A549 (cell line): ENCODE results near the gene PRLR. TPM values are rescaled to one million over a fixed set of nuclear protein-coding genes. Genes with fewer than 3 reads are reported as not detected.

Experiments
- ATAC-seq, 2 experiments: fragments of 200-7000 bp in 1 of 2; fragments of >200 bp in 1 of 2; cut with Nextera tagmentation in 1 of 2; cut with Tn5 transposase in 1 of 2; 3 replicates each; pipeline versions ENCODE4 v1.8.0 to v1.9.1; 2018 to 2020; ENCODE audit warnings: mild to moderate bottlenecking in 1 of 2, moderate library complexity in 1 of 2
- CTCF ChIA-PET: fragments of 300-600 bp; sonication (Branson Sonifier 250); formaldehyde crosslinking; extraction: SDS; loops from one replicate; lab custom pipeline; 2021; ENCODE audit warnings: antibody characterized with exemption, inconsistent platforms; lab: Yijun Ruan, JAX
- POLR2A ChIA-PET: fragments of 350-600 bp; formaldehyde crosslinking; extraction: SDS; loops from one replicate; lab custom pipeline; 2021; ENCODE audit warnings: antibody characterized with exemption, inconsistent platforms; lab: Yijun Ruan, JAX
- DNase-seq, 2 experiments: peaks; one replicate each; pipeline versions ENCODE4 v3.0.0 to v3.0.0-alpha.2; 2011 to 2016; ENCODE audit warnings: low read depth in 1 of 2, low spot score in 1 of 2
- FAIRE-seq: peaks from 2 replicates; lab custom pipeline; 2011; peaks lifted over from hg19 to GRCh38; lab: Jason Lieb, UNC
- H3K27ac ChIP-seq, 2 experiments: fragments of >200 bp; sonication (Bioruptor Twin); formaldehyde crosslinking; 3 replicates each; pipeline ENCODE4 v1.5.1; 2016 to 2017
- H3K4me1 ChIP-seq: fragments of >200 bp; sonication (Bioruptor Twin); formaldehyde crosslinking; 3 replicates; pipeline ENCODE4 v1.6.1; 2016
- H3K4me2 ChIP-seq: fragments of >200 bp; sonication (Bioruptor Twin); formaldehyde crosslinking; 3 replicates; pipeline ENCODE4 v1.6.1; 2016
- H3K4me3 ChIP-seq: fragments of >200 bp; sonication (Bioruptor Twin); formaldehyde crosslinking; 3 replicates; pipeline ENCODE4 v1.5.1; 2016
- H3K9me3 ChIP-seq: fragments of >200 bp; sonication (Bioruptor Twin); formaldehyde crosslinking; 3 replicates; pipeline ENCODE4 v1.6.1; 2016
- BHLHE40 ChIP-seq: IDR thresholded peaks from 2 replicates; pipeline ENCODE4 v1.6.1; 2012; ENCODE audit warnings: low read depth, low read length, inconsistent platforms
- EHF ChIP-seq: fragments of 250-450 bp; sonication (Bioruptor Pico); IDR thresholded peaks from 2 replicates; pipeline ENCODE4 v1.5.0; 2020; ENCODE audit warnings: mild to moderate bottlenecking
- EP300 ChIP-seq, 2 experiments: fragments of >200 bp; sonication (Bioruptor Twin); formaldehyde crosslinking; IDR thresholded peaks; 2 replicates in 1 of 2; 3 replicates in 1 of 2; pipeline ENCODE4 v1.6.1; 2016 to 2017
- FOSB ChIP-seq: fragments of 250-450 bp; sonication (Bioruptor Pico); IDR thresholded peaks from 2 replicates; pipeline ENCODE4 v1.5.0; 2020; ENCODE audit warnings: mild to moderate bottlenecking, moderate library complexity
- FOSL2 ChIP-seq, 2 experiments: fragments of 450-650 bp in 1 of 2; fragments of >200 bp in 1 of 2; sonication (Bioruptor Twin) in 1 of 2; formaldehyde crosslinking; IDR thresholded peaks; 2 replicates each; pipeline versions ENCODE4 v1.5.0 to v1.6.1; 2016 to 2020; ENCODE audit warnings: mild to moderate bottlenecking in 1 of 2, moderate library complexity in 1 of 2
- FOXS1 ChIP-seq: fragments of 250-450 bp; sonication (Bioruptor Pico); IDR thresholded peaks from 2 replicates; pipeline ENCODE4 v1.5.0; 2020; ENCODE audit warnings: mild to moderate bottlenecking, moderate library complexity
- HDAC2 ChIP-seq: fragments of 200-600 bp; sonication (generic); IDR thresholded peaks from 2 replicates; pipeline ENCODE4 v1.6.1; 2016
- HOXB5 ChIP-seq: fragments of 250-450 bp; sonication (Bioruptor Pico); IDR thresholded peaks from 2 replicates; pipeline ENCODE4 v1.5.0; 2020; ENCODE audit warnings: mild to moderate bottlenecking, moderate library complexity
- JUNB ChIP-seq: fragments of >200 bp; sonication (Bioruptor Twin); formaldehyde crosslinking; IDR thresholded peaks from 2 replicates; pipeline ENCODE4 v1.6.1; 2016
- KDM1A ChIP-seq: fragments of 200-600 bp; sonication (generic); IDR thresholded peaks from 2 replicates; pipeline ENCODE4 v1.6.1; 2016; ENCODE audit warnings: low read depth, mild to moderate bottlenecking
- KDM5A ChIP-seq: fragments of 200-600 bp; sonication (generic); IDR thresholded peaks from 2 replicates; pipeline ENCODE4 v1.6.1; 2016; ENCODE audit warnings: antibody characterized with exemption, mild to moderate bottlenecking
- NR3C1 ChIP-seq: fragments of >200 bp; sonication (Bioruptor Twin); formaldehyde crosslinking; IDR thresholded peaks from 3 replicates; pipeline ENCODE4 v1.6.1; 2017
- POLR2AphosphoS2 ChIP-seq: conservative IDR thresholded peaks from 2 replicates; pipeline ENCODE4 v1.6.1; 2012; ENCODE audit warnings: low read length, improper control_type of control experiment, inconsistent platforms
- RFX5 ChIP-seq: fragments of 450-650 bp; IDR thresholded peaks from 2 replicates; pipeline ENCODE4 v1.7.1; 2014; ENCODE audit warnings: antibody characterized with exemption, mild to moderate bottlenecking, moderate library complexity
- RNF2 ChIP-seq: fragments of 200-600 bp; sonication (generic); IDR thresholded peaks from 2 replicates; pipeline ENCODE4 v1.6.1; 2016; ENCODE audit warnings: low read depth, mild to moderate bottlenecking, antibody characterized with exemption, moderate library complexity, borderline replicate concordance
- TP53 ChIP-seq: fragments of 250-450 bp; sonication (Bioruptor Pico); IDR thresholded peaks from 2 replicates; pipeline ENCODE4 v1.5.0; 2021; ENCODE audit warnings: mild to moderate bottlenecking, moderate library complexity
- ZFP36 ChIP-seq: fragments of 450-650 bp; IDR thresholded peaks from 2 replicates; pipeline ENCODE4 v1.6.1; 2014; ENCODE audit warnings: borderline replicate concordance; ENCODE audit not compliant: partially characterized antibody
- ZSCAN20 ChIP-seq: fragments of 250-450 bp; sonication (Bioruptor Pico); IDR thresholded peaks from 2 replicates; pipeline ENCODE4 v1.8.0; 2022; ENCODE audit warnings: mild to moderate bottlenecking, moderate library complexity
- WGBS: methylation state at CpG from one replicate; pipeline ENCODE4 v1.1.6; 2017; ENCODE audit errors: missing lambda C conversion rate; 5-methylcytosine and 5-hydroxymethylcytosine counted together
- polyA plus RNA-seq, 4 experiments: library from polyadenylated mRNA; depleted of rRNA in 3 of 4; stranded (reverse); fragments of >200 nt; fragmentation: RNase III in 1 of 4; extraction: RNeasy Plus Mini Kit Qiagen cat#74134 plus additional on column Dnase treatment in 1 of 4; gene quantifications; 2 replicates in 3 of 4; 3 replicates in 1 of 4; pipeline ENCODE4 v1.2.3, GENCODE V29; 2011 to 2017
- TF ChIP-seq, protein P1 (sequence below): fragments of 150-350 bp; IDR thresholded peaks from 2 replicates; pipeline ENCODE4 v1.6.1; 2014; ENCODE audit warnings: low read depth, mild to moderate bottlenecking, low read length
- TF ChIP-seq, protein P2 (sequence below): fragments of 200-600 bp; sonication (generic); IDR thresholded peaks from 2 replicates; pipeline ENCODE4 v1.6.1; 2016; ENCODE audit warnings: antibody characterized with exemption, mild to moderate bottlenecking, moderate library complexity
- TF ChIP-seq, protein P3 (sequence below): fragments of >200 bp; sonication (Bioruptor Twin); formaldehyde crosslinking; IDR thresholded peaks from 2 replicates; pipeline ENCODE4 v1.6.1; 2016
- TF ChIP-seq, protein P4 (sequence below): fragments of 250-450 bp; sonication (Bioruptor Pico); IDR thresholded peaks from 2 replicates; pipeline ENCODE4 v1.5.0; 2021; ENCODE audit warnings: mild to moderate bottlenecking, moderate library complexity, borderline replicate concordance
- TF ChIP-seq, protein P5 (sequence below): IDR thresholded peaks from 2 replicates; pipeline ENCODE4 v1.6.1; 2012
- TF ChIP-seq, protein P6 (sequence below): IDR thresholded peaks from 2 replicates; pipeline ENCODE4 v1.6.1; 2012; ENCODE audit warnings: low read depth, borderline replicate concordance

The PRLR gene
- polyA plus RNA-seq, 2 of the 4 experiments (the other 2 are of a cell fraction) = 0.09 TPM; not detected in 1

DNA sequence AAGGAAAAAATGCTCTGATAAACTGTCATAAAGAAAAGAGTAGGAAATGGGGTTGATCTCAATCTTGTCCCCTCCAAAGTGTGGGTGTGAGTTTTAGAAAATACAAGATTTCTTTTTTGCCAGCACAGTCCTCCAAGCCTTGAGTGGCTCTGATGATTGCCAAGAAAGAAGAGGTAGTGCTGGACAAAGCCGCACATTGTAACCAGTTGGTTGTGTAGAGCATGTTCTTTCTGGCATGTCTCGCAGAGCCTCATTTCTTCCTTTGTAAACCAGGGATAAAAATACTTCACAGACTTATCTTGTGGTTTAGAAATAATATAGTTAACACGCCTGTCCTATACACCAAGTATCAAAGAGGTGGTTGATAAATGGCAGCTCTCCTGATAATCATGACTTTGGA is 30.4 kb downstream of the PRLR start:
- ChIA-PET POLR2A (no interaction called here), CTCF (no interaction called here)
- FAIRE-seq (no peak), ATAC-seq (no peak), DNase-seq (no peak)
- Histone ChIP-seq H3K9me3 (no peaks in the 10 kb centered on the region; the same call in 2 of the 3 replicates), H3K27ac (no peak overlapping the region), H3K4me2 (no peak overlapping the region), H3K4me1 (no peaks in the 10 kb centered on the region), H3K4me3 (no peak overlapping the region)
- TF ChIP-seq, protein P1, sequence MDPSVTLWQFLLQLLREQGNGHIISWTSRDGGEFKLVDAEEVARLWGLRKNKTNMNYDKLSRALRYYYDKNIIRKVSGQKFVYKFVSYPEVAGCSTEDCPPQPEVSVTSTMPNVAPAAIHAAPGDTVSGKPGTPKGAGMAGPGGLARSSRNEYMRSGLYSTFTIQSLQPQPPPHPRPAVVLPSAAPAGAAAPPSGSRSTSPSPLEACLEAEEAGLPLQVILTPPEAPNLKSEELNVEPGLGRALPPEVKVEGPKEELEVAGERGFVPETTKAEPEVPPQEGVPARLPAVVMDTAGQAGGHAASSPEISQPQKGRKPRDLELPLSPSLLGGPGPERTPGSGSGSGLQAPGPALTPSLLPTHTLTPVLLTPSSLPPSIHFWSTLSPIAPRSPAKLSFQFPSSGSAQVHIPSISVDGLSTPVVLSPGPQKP = no peak
- TF ChIP-seq, protein P2, sequence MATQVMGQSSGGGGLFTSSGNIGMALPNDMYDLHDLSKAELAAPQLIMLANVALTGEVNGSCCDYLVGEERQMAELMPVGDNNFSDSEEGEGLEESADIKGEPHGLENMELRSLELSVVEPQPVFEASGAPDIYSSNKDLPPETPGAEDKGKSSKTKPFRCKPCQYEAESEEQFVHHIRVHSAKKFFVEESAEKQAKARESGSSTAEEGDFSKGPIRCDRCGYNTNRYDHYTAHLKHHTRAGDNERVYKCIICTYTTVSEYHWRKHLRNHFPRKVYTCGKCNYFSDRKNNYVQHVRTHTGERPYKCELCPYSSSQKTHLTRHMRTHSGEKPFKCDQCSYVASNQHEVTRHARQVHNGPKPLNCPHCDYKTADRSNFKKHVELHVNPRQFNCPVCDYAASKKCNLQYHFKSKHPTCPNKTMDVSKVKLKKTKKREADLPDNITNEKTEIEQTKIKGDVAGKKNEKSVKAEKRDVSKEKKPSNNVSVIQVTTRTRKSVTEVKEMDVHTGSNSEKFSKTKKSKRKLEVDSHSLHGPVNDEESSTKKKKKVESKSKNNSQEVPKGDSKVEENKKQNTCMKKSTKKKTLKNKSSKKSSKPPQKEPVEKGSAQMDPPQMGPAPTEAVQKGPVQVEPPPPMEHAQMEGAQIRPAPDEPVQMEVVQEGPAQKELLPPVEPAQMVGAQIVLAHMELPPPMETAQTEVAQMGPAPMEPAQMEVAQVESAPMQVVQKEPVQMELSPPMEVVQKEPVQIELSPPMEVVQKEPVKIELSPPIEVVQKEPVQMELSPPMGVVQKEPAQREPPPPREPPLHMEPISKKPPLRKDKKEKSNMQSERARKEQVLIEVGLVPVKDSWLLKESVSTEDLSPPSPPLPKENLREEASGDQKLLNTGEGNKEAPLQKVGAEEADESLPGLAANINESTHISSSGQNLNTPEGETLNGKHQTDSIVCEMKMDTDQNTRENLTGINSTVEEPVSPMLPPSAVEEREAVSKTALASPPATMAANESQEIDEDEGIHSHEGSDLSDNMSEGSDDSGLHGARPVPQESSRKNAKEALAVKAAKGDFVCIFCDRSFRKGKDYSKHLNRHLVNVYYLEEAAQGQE = no peak
- TF ChIP-seq, protein P3, sequence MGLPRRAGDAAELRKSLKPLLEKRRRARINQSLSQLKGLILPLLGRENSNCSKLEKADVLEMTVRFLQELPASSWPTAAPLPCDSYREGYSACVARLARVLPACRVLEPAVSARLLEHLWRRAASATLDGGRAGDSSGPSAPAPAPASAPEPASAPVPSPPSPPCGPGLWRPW = no peak
- no peak for TF ChIP-seq HDAC2
- no peak for TF ChIP-seq JUNB
- no peak for TF ChIP-seq KDM5A
- no peak for TF ChIP-seq EHF
- TF ChIP-seq EP300 (IDR thresholded peaks at IDR 0.05) = no peak
- TF ChIP-seq, protein P4, sequence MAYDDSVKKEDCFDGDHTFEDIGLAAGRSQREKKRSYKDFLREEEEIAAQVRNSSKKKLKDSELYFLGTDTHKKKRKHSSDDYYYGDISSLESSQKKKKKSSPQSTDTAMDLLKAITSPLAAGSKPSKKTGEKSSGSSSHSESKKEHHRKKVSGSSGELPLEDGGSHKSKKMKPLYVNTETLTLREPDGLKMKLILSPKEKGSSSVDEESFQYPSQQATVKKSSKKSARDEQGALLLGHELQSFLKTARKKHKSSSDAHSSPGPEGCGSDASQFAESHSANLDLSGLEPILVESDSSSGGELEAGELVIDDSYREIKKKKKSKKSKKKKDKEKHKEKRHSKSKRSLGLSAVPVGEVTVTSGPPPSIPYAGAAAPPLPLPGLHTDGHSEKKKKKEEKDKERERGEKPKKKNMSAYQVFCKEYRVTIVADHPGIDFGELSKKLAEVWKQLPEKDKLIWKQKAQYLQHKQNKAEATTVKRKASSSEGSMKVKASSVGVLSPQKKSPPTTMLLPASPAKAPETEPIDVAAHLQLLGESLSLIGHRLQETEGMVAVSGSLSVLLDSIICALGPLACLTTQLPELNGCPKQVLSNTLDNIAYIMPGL (CRISPR knock-in tag) = no peak
- TF ChIP-seq BHLHE40 = no peak
- TF ChIP-seq HOXB5 (CRISPR knock-in tag) = no peak
- TF ChIP-seq TP53 = no peak
- no peak for TF ChIP-seq ZSCAN20 (CRISPR knock-in tag)
- TF ChIP-seq, protein P5, sequence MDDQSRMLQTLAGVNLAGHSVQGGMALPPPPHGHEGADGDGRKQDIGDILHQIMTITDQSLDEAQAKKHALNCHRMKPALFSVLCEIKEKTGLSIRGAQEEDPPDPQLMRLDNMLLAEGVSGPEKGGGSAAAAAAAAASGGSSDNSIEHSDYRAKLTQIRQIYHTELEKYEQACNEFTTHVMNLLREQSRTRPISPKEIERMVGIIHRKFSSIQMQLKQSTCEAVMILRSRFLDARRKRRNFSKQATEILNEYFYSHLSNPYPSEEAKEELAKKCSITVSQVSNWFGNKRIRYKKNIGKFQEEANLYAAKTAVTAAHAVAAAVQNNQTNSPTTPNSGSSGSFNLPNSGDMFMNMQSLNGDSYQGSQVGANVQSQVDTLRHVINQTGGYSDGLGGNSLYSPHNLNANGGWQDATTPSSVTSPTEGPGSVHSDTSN = no peak
- TF ChIP-seq FOSB = no peak
- WGBS = 28% methylated on average over 3 of the region's 3 CpGs

DNA sequence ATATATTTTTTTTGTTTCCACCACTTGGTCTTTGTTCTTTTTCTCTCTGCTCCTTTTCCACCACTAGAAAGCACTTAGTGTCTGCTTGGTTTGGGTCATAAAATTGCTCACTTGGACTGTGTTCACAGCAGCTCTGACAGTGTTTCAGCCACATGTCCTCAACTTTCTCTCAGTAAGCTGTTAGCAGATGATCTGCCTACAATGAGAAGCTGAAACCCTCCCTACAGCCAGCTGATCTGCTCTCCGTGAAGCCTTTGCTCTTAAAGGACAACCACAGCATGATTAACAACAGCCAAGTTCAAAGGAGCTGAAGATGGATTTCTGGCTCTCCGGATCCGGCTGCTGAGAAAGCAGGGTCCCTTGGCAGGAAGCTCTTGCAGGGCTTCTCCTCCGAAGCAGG is 31.6 kb downstream of the PRLR start:
- 8% methylated on average over 4 of the region's 4 CpGs for WGBS
- POLR2A ChIA-PET = no interaction called here
- no peak overlapping the region for H3K4me2 ChIP-seq
- no peak for FAIRE-seq
- no peak overlapping the region for H3K4me3 ChIP-seq
- TF ChIP-seq HOXB5 (CRISPR knock-in tag) (no peak), FOSL2 (IDR thresholded peaks at IDR 0.05) (no peak), FOSL2 (CRISPR knock-in tag; IDR thresholded peaks at IDR 0.05) (no peak), POLR2AphosphoS2 (no peak), FOSB (no peak), RNF2 (no peak), ZFP36 (no peak), RFX5 (no peak), HDAC2 (no peak), KDM1A (no peak), KDM5A (no peak), NR3C1 (no peak), BHLHE40 (no peak), FOXS1 (CRISPR knock-in tag) (no peak), ZSCAN20 (CRISPR knock-in tag) (no peak)
- TF ChIP-seq, protein P6, sequence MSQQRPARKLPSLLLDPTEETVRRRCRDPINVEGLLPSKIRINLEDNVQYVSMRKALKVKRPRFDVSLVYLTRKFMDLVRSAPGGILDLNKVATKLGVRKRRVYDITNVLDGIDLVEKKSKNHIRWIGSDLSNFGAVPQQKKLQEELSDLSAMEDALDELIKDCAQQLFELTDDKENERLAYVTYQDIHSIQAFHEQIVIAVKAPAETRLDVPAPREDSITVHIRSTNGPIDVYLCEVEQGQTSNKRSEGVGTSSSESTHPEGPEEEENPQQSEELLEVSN = no peak
- TF ChIP-seq, protein P1 = no peak
- TF ChIP-seq, protein P5 = no peak
- TF ChIP-seq, all 56 proteins: peak for 0
- Histone ChIP-seq H3K4me1 (no peaks in the 10 kb centered on the region), H3K9me3 (no peaks in the 10 kb centered on the region; the same call in 2 of the 3 replicates), H3K27ac (no peak overlapping the region)
- no peak for DNase-seq
- CTCF ChIA-PET = interaction anchor here (1.0 kb wide), 1 partner anchor 70 kb away, joined by 6 read pairs; no protein-coding TSS in a partner anchor
- no peak for ATAC-seq
